Activated CD8-positive, alpha-beta memory T cell treated with anti-CD3 and anti-CD28 coated beads for 36 hours (primary cell): ENCODE data around the gene PRKAG2. TPM values are rescaled to one million over a fixed set of nuclear protein-coding genes. Genes with fewer than 3 reads are reported as not detected.

Experiments used
- CTCF ChIA-PET: fragments of 350-600 bp; sonication (Branson Sonifier 250); formaldehyde crosslinking; loops from one replicate; lab custom pipeline; 2021; ENCODE audit warnings: antibody characterized with exemption; lab: Charles Lee
- POLR2A ChIA-PET: fragments of 350-600 bp; sonication (Branson Sonifier 250); formaldehyde crosslinking; loops from one replicate; lab custom pipeline; 2021; ENCODE audit warnings: antibody characterized with exemption; lab: Charles Lee
- total RNA-seq, 2 experiments: library from RNA; stranded (reverse); gene quantifications; one replicate each; pipeline ENCODE4 v1.2.3, GENCODE V29; 2021

Gene PRKAG2
- total RNA-seq, 2 experiments from 2014 or later: 23.6 to 24.8 TPM

DNA sequence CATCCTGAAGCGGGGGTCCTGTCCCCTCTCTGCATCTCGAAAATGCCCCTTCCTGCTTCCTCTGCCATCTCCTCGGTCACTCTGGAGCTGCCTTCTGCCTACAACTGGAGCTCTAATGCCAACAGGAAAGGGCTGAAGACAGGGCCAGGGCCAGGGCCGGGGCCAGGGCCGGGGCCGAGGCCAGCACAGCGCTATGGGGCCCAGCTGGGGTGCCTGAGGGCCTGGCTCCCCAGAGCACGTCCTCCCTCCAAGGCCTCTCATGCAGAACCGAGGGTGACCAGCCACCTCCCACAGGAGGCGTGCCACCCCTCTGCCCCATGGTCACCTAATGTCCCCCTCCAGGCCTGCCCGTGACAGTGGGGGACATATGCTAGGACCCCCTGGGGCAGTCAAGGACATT is 155.7 kb downstream of the PRKAG2 start:
- POLR2A ChIA-PET: no interaction called here
- CTCF ChIA-PET: no interaction called here

DNA sequence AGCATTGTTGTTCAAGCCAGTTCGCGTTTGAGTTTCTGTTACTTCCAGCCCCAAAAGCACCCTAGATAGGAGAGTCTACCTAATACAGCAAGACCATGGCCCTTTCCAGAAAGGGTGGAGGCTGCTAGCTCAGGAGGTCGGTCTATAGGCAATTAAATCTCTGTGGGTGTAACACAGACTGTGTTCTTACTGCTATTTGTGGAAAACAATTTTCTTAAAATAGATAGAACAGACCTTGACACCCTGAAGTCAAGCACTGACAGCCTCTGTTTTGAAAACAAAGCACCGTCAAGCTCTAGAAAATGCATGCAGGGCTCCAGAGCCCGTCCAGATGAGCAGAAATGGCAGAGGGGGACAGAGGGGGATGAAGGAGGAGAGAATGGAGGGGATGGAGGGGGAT is 156.6 kb downstream of the PRKAG2 start:
- ChIA-PET CTCF (no interaction called here), POLR2A (no interaction called here)

DNA sequence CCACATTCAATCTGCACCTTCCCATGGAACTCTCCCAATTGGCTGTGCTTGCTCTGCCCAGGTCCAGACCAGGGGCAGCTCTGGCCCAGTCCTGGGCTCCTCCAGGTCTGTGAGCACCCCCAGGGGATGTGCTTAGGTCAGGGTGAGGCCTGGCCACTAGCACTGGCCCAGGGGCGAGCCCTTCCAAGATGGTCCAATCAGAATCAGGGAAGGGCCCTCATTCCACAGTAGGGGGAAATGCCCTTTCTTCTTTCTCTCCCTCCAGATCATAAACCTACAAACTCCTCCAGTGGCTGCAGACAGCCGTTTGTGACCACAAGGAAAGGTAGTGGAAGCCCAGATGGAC is 157.0 kb downstream of the PRKAG2 start:
- CTCF ChIA-PET: no interaction called here
- POLR2A ChIA-PET: no interaction called here

DNA sequence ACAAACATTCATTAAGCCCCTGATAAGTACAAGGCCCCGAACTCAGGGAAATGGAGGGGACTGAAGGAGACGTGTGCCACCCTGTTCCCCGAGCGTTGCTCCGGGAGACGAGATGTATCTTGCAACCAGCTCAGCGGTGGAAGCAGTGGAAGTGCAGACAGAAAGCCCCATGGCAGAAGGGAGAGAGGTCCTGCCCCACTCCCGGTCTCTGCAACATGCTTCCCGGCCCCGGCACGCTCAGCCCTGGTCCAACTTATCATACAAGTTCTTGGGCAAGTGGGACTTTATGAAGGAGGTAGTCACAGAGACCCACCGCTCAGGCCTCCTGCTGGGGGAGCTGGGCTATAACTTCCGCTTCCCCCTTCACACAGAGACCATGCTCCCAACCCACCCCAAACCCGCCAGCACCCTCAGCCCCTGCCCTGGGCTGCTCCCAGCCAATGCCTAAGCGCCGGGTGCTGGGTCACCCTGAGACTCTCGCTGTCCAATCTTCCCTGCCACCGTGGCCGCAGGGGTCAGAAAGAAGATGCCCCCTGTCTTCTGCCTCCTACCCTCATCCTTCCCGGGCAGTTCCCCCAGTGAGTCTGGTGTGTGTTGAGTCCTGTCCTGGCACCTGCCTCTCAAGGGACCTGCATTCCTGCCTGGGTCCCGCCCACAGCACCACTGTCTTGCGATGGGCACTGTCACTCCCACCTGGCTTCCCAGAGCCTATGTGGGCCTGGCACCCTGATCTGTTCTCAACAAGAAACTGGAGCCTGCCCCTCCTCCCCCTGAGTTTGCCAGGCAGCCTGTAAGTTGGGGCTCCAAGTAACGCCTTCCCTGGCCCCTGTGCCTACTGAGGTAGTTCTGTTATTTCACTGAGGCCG is 157.7 kb downstream of the PRKAG2 start:
- POLR2A ChIA-PET: interaction anchor here (0.6 kb wide), 1 partner anchor 48 kb away, joined by 6 read pairs; no protein-coding TSS in a partner anchor
- CTCF ChIA-PET: interaction anchor here (0.7 kb wide), 1 partner anchor 54 kb away, joined by 3 read pairs; no protein-coding TSS in a partner anchor

GRCh38 chr7:151717918-151718317 is 159.0 kb downstream of the PRKAG2 start:
- CTCF ChIA-PET: no interaction called here

GRCh38 chr7:151717415-151717814 is 159.5 kb downstream of the PRKAG2 start:
- ChIA-PET CTCF (no interaction called here), POLR2A (no interaction called here)

More at GRCh38 chr7:151717918-151718317, 159.0 kb downstream of the PRKAG2 start:
- POLR2A ChIA-PET: no interaction called here

DNA sequence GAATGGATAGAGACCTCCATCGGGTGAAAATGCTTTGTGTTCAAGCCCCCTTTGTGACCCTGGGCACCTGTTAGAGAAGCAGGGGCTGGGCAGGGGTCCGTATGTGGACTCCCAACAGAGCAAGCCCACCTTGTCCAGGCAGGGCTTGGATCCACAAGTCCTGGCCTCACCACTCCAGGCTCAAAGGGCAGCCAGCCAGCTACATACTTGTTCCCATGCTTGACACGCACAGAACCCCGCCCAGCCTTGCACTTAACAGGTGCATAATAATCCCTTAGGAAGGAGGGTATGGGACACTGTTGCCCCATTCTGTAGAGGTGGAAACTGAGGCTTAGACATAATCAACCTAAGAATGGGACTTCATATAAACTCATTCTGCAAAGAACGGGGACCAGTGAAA is 160.6 kb downstream of the PRKAG2 start:
- POLR2A ChIA-PET: no interaction called here

GRCh38 chr7:151715666-151716315 is 161.1 kb downstream of the PRKAG2 start:
- ChIA-PET POLR2A (no interaction called here), CTCF (no interaction called here)

More for the DNA sequence above, 160.6 kb downstream of the PRKAG2 start:
- CTCF ChIA-PET: no interaction called here

- CTCF ChIA-PET: no interaction called here
- POLR2A ChIA-PET: no interaction called here
Measured at GRCh38 chr7:151714201-151714600, 162.7 kb downstream of the PRKAG2 start.

GRCh38 chr7:151712810-151713125 is 164.1 kb downstream of the PRKAG2 start:
- CTCF ChIA-PET: no interaction called here
- POLR2A ChIA-PET: no interaction called here

DNA sequence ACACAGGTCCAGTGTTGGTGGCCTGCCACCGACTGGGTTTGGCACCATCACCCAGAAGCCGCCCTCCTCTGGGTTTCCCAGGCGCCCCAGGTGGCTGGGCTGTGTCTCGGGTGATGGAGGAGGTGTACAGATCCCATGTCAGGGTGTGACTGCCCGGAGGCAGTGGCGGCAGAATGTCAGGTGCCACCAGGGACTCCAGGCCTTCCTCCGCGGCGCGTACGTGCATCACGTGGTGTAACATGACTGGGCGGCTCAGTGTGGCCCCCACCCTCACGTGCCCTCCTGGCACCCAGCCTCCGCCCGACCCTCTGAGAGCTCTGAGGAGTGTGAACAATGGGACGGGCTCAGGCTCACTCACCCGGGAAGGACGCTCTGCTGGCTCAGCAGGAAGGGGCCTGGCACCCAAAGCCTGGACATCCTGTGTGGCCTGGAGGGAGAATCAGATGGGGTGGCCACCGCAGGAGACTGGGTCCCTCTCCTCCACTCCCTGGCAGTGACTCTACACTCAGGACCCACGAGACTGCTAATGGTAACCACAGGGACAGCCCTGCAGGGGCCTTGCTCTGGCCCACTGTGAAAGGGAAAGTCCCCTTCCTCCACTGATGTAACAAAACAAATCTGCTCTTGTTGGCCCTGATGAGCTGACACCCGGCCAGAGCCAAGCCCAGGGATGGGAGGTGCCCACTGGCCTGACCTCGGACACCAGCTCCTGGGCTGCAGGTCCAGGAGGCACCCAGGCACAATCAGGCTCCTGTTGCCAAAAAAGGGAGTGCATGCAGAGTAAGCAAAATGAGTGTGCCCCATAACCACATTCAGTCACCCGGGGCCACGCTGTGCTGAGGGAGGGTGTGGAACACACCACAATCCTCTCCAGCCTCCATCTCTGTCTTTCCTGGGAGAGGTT is 164.8 kb downstream of the PRKAG2 start:
- ChIA-PET CTCF (no interaction called here), POLR2A (no interaction called here)

GRCh38 chr7:151711435-151711872 is 165.5 kb downstream of the PRKAG2 start:
- ChIA-PET POLR2A (no interaction called here), CTCF (no interaction called here)

- CTCF ChIA-PET: no interaction called here
- POLR2A ChIA-PET: no interaction called here
Measured at GRCh38 chr7:151710646-151711434, 166.1 kb downstream of the PRKAG2 start.

GRCh38 chr7:151710121-151710640 is 166.7 kb downstream of the PRKAG2 start:
- CTCF ChIA-PET: no interaction called here
- POLR2A ChIA-PET: no interaction called here

- CTCF ChIA-PET: no interaction called here
- POLR2A ChIA-PET: no interaction called here
Measured at GRCh38 chr7:151709141-151710038, 167.5 kb downstream of the PRKAG2 start.

DNA sequence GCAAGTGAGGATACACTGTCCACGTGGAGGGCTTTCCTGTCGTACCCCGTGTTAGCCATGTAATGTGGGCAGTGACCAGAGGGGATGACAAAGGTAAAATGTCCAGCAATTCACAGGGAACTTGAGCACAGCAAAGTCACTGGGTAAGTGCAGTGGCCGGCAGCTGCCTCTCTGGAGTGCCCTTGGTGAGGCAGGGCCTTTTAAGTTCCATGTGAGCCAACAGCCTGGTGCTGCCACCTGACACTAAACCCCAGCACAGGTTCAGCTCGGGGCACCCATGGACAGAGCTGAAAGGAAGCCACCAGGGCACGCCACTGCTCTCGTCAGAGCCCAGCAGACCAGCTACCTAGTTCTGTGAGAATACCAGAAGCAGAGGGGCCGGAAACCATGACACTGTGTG is 168.3 kb downstream of the PRKAG2 start:
- ChIA-PET CTCF (no interaction called here), POLR2A (no interaction called here)

GRCh38 chr7:151707757-151708156 is 169.2 kb downstream of the PRKAG2 start:
- ChIA-PET POLR2A (no interaction called here), CTCF (no interaction called here)

- POLR2A ChIA-PET: no interaction called here
Measured at GRCh38 chr7:151707105-151707469, 169.8 kb downstream of the PRKAG2 start.

More at GRCh38 chr7:151707105-151707469, 169.8 kb downstream of the PRKAG2 start:
- CTCF ChIA-PET: no interaction called here
